HG03457 (cell line): Measurements from ENCODE around the gene INHBE.

Experiments used
- ATAC-seq: cut with Tn5 transposase; IDR thresholded peaks from one replicate; pipeline ENCODE4 v1.9.1; 2021; ENCODE audit warnings: moderate number of reproducible peaks; ENCODE audit not compliant: unreplicated experiment

INHBE gene

GRCh38 chr12:57474862-57475261, 19.8 kb downstream of the INHBE start:
- no peak for ATAC-seq

GRCh38 chr12:57475271-57476161, 20.4 kb downstream of the INHBE start:
- no peak for ATAC-seq

GRCh38 chr12:57476162-57476992, 21.3 kb downstream of the INHBE start:
- no peak for ATAC-seq

- no peak for ATAC-seq
Observed at GRCh38 chr12:57476993-57477709, 22.0 kb downstream of the INHBE start.

- ATAC-seq = no peak
Observed at GRCh38 chr12:57477710-57478681, 22.9 kb downstream of the INHBE start.

GRCh38 chr12:57479043-57479375, 23.9 kb downstream of the INHBE start:
- ATAC-seq = no peak

GRCh38 chr12:57479376-57480115, 24.4 kb downstream of the INHBE start, which contains the start of gene ARHGAP9:
Gene ARHGAP9 (minus strand): TSS chr12:57479866. CDS start chr12:57479406, 460 bp downstream.
- ATAC-seq = no peak

- ATAC-seq = no peak
Observed at GRCh38 chr12:57481671-57482070, 26.6 kb downstream of the INHBE start.

- no peak for ATAC-seq
Observed at GRCh38 chr12:57483466-57483865, 28.4 kb downstream of the INHBE start.

GRCh38 chr12:57485695-57486094, 30.6 kb downstream of the INHBE start:
- ATAC-seq = no peak

GRCh38 chr12:57487055-57487596, 32.0 kb downstream of the INHBE start:
- no peak for ATAC-seq

- ATAC-seq = peak; percentile 94
Observed at GRCh38 chr12:57487597-57488401, 32.7 kb downstream of the INHBE start, which contains the start of gene MARS1. Gene MARS1 (plus strand): TSS chr12:57488068. CDS start chr12:57488091, 23 bp downstream.

- ATAC-seq = no peak
Observed at GRCh38 chr12:57488402-57489156, 33.5 kb downstream of the INHBE start.

- ATAC-seq = no peak
Observed at GRCh38 chr12:57489157-57489641, 34.1 kb downstream of the INHBE start.

- no peak for ATAC-seq
Observed at GRCh38 chr12:57490126-57490525, 35.0 kb downstream of the INHBE start.

GRCh38 chr12:57491393-57492280, 36.5 kb downstream of the INHBE start:
- no peak for ATAC-seq
